Heart left ventricle (tissue), 13 donors: ENCODE results near the gene INPP4A.

Experiments used
- POLR2A ChIP-seq, 2 donors: fragments of 450-650 bp; IDR thresholded peaks; one replicate each; pipeline ENCODE4 v1.6.1; 2017; ENCODE audit warnings: antibody characterized with exemption in 2 of 2, mild to moderate bottlenecking in 2 of 2, moderate library complexity in 2 of 2
- TF ChIP-seq, protein P1 (sequence below), 12 donors: fragments of 200-600 bp; sonication (generic) in 4 of 12; IDR thresholded peaks; one replicate each; pipeline versions ENCODE4 v1.5.0 to v1.8.0; 2018 to 2022; ENCODE audit warnings: antibody characterized with exemption in 12 of 12, mild to moderate bottlenecking in 5 of 12
- donor health status: ischemic (EF 13 %, LVEDD 7.1; RV severe dilation, severe dysfunction).
- donor health status: DM: no; HTN: yes; CAD: no.
- donor health status: DM: no; HTN: no; CAD: no.
- donor health status: ischemic (EF 25% LVEDD 6.9; RV normal size, moderate dysfunction).
- donor health status: ischemic (EF 25% LVEDD 5.7; RV mildly dilated, moderate dysfunction).
- donor health status: ischemic (EF 35%, LVEDD 5.7; RV mildly dilated, moderate dysfunction).
- donor health status: nonischemic (EF 11% LVEDD 7.7; RV severe dilation, severe dysfunction).
- donor health status: DM: yes; HTN: yes; CAD: no.
- donor health status: PGD.
- donor health status: ischemic (EF 29% LVEDD 5.4; RV normal size, mild dysfunction).
- donor health status: nonischemic (EF 23%, LVEDD 6.1; RV moderate dilation, normal function).

DNA sequence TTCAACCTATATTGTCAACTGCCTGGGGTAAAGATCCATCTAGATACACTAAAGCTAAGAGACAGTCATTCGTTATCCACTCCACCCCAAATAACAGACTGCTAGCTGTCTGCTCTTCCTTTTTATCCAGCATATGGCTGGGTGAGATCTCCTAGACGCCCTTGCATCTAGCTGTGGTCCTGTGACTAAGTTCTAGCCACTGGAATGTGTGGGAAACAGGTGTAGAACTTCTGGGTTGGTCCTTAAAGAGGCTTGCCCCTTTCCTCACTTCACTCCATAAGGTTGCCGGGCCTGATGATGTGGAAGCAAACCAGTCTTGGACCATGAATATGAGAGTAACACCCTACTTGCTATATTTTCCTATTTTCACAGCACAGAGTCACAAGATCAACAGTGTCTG, 160.4 kb downstream of the INPP4A start:
- TF ChIP-seq, protein P1, sequence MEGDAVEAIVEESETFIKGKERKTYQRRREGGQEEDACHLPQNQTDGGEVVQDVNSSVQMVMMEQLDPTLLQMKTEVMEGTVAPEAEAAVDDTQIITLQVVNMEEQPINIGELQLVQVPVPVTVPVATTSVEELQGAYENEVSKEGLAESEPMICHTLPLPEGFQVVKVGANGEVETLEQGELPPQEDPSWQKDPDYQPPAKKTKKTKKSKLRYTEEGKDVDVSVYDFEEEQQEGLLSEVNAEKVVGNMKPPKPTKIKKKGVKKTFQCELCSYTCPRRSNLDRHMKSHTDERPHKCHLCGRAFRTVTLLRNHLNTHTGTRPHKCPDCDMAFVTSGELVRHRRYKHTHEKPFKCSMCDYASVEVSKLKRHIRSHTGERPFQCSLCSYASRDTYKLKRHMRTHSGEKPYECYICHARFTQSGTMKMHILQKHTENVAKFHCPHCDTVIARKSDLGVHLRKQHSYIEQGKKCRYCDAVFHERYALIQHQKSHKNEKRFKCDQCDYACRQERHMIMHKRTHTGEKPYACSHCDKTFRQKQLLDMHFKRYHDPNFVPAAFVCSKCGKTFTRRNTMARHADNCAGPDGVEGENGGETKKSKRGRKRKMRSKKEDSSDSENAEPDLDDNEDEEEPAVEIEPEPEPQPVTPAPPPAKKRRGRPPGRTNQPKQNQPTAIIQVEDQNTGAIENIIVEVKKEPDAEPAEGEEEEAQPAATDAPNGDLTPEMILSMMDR (IDR thresholded peaks at IDR 0.05), result no peak
- TF ChIP-seq POLR2A (IDR thresholded peaks at IDR 0.05), result no peak
